GM21528 (cell line): ENCODE results near the gene KY.
"Not testable (repeated sequence)": the region's sequence is repeated elsewhere in the genome, so short reads cannot be mapped to it uniquely, and the experiment has no call there.

ENCODE experiments used
- ATAC-seq: cut with Tn5 transposase; IDR thresholded peaks from one replicate; pipeline ENCODE4 v1.9.1; 2021; ENCODE audit warnings: mild to moderate bottlenecking, moderate library complexity; ENCODE audit not compliant: unreplicated experiment, low FRiP score

Gene KY

GRCh38 chr3:134603956-134604355 lies 46.9 kb downstream of the KY start:
- no peak for ATAC-seq

- no peak for ATAC-seq
Measured at GRCh38 chr3:134603480-134603879, 47.3 kb downstream of the KY start.

DNA sequence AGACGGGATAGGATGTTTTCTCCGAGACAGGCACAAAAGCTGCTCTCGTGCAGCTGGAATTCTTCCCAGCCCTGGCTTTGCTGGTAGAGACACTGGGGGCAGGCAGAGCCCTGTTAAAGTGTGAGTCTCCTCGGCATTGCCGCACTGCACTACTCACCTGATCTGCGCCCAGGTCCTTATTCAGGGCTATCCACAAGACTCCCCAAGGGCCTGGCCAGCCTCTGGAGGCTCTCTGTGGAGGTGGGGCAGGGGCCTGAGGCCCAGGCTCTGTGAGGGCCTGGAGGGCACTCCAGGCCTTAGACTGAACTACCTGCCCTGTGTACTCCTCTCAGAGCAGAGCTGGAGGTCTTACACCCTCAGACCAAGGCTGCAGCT lies 48.4 kb downstream of the KY start:
- no peak for ATAC-seq

- ATAC-seq = no peak
Measured at GRCh38 chr3:134601539-134602439, 49.0 kb downstream of the KY start.

DNA sequence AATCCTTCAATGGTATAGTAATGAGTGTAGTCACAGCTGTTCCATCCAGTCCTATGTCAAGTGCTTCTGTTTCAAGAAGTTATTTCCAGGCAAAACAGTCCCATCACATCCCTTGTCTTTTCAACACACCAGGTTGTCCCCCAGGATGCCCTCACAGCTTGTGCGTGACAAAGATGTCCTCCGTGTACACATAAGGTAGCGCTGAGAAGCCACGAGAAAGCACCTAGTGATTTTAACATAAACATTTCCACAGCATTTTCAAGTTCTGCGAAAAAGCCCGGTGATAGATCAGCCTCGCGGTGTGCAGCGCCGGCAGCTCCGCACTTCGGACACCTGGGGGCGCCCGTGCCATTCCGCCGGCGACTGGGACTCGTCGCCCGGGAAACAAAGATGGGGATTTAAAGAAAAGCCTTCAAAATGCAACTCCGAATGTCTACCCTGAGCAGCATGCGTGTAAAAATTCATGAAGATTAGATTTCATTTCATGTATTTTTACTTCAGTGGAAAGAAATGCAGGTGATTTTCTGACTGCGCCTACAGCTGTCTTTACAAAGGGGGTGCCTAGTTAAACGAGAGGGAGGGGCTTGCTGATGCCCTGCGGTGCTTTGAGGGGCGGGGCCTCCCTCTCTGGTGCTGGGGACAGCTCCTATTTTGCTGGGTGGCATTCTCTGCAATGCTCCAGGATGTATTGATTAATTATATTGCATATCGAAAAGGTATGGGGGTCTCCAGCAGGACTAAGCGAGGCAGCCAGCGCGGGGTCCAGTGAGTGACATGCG lies 49.9 kb downstream of the KY start:
- no peak for ATAC-seq

DNA sequence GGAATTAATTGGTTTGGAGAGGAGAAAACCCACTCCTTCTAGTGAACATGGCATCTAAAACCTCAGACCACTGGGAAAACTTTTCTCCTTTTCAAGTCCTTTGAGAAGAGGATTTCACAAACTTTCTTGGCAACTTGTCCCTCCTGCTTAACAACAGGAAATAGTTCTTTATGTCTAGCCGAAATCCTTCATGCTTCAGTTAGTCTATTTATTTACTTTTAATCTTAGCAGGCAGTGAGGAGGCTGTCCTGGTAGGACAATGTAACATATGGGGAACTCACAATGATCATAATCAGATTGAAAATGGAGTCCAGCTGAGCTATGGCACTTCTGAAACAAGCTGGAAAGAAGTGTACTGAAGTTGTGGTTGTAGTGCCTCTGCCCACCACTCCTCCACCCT lies 50.6 kb downstream of the KY start:
- ATAC-seq = no peak

- no peak for ATAC-seq
Measured at GRCh38 chr3:134598763-134599545, 51.9 kb downstream of the KY start.

DNA sequence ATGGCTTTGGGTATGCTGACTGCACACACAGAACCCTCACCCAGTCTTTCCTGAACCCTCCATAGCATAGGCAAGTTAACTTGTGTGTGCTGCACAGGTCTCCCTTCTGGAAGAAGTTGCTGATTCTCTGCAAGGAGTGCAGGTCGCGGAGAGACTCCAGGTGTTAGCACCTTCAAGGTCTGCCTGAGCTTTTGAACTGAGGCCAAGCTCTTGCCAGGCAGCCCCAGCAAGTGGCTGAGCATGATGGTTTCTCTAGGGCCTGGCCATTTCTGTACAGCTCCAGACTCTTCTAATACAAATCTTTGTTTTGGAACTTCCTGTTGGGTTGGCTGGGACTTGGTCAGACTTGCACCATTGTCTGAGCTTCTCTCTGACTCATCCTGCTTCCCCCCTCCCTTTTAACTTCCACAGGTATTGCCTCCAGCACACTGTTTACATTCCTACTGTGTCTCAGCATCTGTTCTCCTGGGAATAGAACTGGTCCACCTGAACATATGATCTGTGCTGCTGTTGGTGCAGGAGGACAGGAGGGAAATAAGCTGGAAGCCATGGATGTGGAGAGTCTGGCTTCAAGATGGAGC lies 53.3 kb downstream of the KY start:
- ATAC-seq = no peak

GRCh38 chr3:134594986-134595385 lies 55.8 kb downstream of the KY start:
- ATAC-seq = not testable (repeated sequence)

DNA sequence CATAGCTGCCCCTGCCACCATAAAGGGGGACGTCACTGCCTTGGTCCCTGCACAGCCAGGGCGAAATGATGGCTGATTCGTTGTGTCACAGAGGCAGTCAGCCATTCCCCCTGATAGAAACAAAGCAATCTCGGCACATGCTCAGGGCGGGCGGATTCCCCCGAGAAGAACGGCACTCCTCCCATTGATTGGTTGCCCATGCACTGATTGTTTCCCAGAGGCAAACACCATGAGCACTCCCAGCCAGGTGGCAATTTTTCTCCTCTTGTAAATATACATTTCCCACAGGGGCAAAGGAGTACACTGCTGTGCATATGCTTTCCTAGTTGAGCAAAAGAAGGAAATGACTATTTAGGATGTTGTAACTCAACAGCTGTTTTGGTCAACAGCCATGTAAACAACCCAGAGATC lies 56.5 kb downstream of the KY start:
- ATAC-seq = no peak

DNA sequence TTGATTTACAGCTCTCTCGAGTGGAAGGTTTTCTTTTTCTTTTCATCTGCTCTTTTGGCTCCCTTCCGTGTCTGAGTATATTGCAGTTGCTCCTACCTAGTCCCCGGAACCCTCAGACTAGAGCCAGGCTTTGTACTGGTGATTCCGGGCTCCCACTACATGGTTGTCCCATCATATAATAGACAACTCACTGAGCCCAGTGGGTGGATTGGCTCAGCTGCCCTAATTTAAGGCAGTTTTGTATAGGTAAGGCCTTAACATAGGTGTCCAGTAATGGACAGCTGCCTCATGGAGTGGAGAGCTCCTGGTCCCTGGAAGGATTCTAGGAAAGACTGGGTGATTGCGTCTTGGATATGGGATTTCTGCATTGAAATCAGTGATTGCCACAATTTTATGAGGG lies 58.0 kb downstream of the KY start:
- ATAC-seq = no peak

DNA sequence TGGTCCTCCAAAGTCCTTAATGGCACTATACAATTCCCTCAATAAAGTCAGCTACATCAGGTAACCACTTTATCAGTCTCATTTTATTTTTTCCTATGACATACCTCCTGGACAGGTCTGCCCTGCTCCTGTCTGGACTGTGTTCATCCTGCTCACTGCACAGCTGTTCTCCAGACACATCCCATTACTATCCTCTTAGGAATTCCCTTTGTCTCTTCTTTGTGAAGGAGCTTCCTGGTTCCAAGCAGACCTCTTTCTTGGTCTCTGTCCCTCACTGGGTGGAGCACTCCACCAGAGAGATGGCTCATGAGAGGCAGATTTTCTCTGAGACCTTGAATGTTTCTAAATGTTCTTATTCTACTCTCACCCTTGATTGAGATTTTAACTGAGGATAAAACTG lies 60.1 kb downstream of the KY start:
- ATAC-seq = no peak

DNA sequence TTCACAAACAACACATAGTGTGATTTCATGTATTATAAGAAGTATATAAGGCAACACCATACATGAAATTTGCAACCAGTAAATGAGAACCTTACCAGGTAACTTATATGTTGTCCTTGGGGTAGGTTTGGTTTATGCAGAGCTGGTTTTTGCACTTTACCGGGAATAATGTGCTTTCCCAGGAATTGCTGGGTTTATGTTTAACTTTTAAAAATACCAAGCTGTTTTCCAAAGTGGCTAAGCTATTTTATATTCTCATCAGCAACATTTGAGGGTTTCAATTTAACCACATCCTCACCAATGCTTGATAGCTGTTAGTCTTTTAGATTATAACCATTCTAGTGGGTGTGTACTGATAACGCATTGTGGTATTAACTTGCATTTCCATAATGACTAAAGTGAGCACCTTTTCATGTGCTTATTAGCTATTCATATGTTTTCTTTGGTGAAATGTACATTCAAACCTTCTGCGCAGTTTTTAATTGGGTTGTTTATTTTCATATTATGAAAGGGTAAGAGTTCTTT lies 71.6 kb downstream of the KY start:
- ATAC-seq = no peak

GRCh38 chr3:134576831-134577230 lies 74.0 kb downstream of the KY start:
- ATAC-seq = no peak

- ATAC-seq = no peak
Measured at GRCh38 chr3:134576426-134576825, 74.4 kb downstream of the KY start.

GRCh38 chr3:134569899-134570298 lies 80.9 kb downstream of the KY start:
- not testable (repeated sequence) for ATAC-seq

- no peak for ATAC-seq
Measured at GRCh38 chr3:134568790-134569189, 82.0 kb downstream of the KY start.

- ATAC-seq = no peak
Measured at GRCh38 chr3:134567605-134568004, 83.2 kb downstream of the KY start.

- no peak for ATAC-seq
Measured at GRCh38 chr3:134564991-134565390, 85.8 kb downstream of the KY start.

GRCh38 chr3:134563601-134564000 lies 87.2 kb downstream of the KY start:
- no peak for ATAC-seq
